Adipocyte (in vitro differentiated cells): ENCODE data around the gene RPL22.

Experiments used
- DNase-seq: peaks from one replicate; pipeline ENCODE4 v3.0.0-alpha.2; 2015; ENCODE audit warnings: low read depth
- H3K27me3 ChIP-seq: replicated peaks from 2 replicates; pipeline ENCODE4 v1.7.0; 2013; ENCODE audit warnings: mild to moderate bottlenecking, low read length, moderate library complexity; ENCODE audit not compliant: control insufficient read depth, insufficient read depth
- H3K36me3 ChIP-seq: 2 replicates; pipeline ENCODE4 v1.7.0; 2013; ENCODE audit warnings: low read length, mild to moderate bottlenecking, moderate library complexity; ENCODE audit not compliant: control insufficient read depth, insufficient read depth, severe bottlenecking
- H3K4me1 ChIP-seq: 2 replicates; pipeline ENCODE4 v1.7.0; 2013; ENCODE audit warnings: mild to moderate bottlenecking, low read length, moderate library complexity; ENCODE audit not compliant: control insufficient read depth, insufficient read depth
- H3K4me3 ChIP-seq: 2 replicates; pipeline ENCODE4 v1.7.0; 2013; ENCODE audit warnings: mild to moderate bottlenecking, low read length, moderate library complexity
- H3K9ac ChIP-seq: 2 replicates; pipeline ENCODE4 v1.7.0; 2013; ENCODE audit warnings: mild to moderate bottlenecking, low read length, moderate library complexity
- H3K9me3 ChIP-seq: 2 replicates; pipeline ENCODE4 v1.7.0; 2013; ENCODE audit warnings: mild to moderate bottlenecking, low read length, moderate library complexity; ENCODE audit not compliant: control insufficient read depth

The RPL22 gene

DNA sequence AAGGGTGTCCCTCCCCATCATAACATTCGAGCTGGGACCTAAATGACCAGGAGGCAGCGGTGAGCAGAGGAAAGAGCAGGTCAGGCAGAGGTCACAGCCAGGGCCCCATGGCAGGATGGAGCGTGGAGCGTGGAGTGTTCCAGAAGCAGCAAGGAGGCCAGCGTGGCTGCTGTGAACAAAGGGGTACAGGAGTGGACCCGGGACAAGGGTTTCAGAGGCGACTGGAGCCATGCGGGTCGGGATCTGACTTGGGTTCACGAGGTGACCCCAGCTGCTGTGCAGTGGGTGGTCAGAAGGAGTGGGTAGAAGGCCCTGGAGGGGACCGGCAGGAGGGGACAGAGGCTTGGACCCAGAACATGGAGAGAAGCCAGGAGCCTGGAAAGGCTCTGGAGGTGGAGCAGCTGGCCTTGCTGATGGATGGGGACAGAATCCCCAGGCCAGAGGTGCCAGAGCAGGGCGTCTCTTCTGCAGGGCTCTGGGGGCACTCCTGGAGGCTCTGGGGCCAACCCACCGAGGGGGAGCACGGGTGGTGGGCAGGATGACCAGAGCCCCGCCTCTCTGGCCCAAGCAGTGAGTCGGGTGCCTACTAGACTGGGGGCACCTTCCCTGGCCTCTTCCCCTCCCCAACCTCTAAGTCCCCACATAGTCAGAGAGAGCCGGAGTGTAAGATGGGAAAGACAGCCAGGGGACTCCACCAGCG, 21.6 kb downstream of the RPL22 start:
- Histone ChIP-seq H3K4me1 (peaks cover 19% of the 10 kb centered on the region), H3K27me3 (peaks cover 53% of the 10 kb centered on the region), H3K9me3 (no peaks in the 10 kb centered on the region), H3K36me3 (no peaks in the 10 kb centered on the region), H3K9ac (no peak overlapping the region), H3K4me3 (no peak overlapping the region)
- DNase-seq, result no peak

DNA sequence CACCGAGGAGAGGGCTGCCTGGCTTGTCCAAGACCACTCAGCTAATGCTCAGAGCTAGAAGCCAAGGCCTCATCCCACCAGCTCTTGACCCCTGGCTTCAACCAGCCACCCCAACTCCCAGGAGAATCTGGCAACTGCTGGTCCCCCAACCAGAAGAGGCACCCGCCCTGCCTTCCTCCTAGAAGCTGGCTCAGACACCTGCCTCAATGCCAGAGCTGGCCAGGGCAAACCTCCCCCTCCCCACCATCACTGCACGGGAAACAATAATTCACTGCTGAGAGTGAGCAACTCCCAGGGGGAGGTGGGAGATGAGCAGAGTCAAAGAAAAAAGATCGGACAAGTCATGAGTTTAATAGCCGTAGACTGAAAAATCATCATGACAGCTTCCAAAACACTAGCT, 22.6 kb downstream of the RPL22 start:
- Histone ChIP-seq H3K36me3 (no peaks in the 10 kb centered on the region), H3K4me3 (no peak overlapping the region), H3K4me1 (peaks cover 18% of the 10 kb centered on the region), H3K27me3 (peaks cover 59% of the 10 kb centered on the region), H3K9me3 (no peaks in the 10 kb centered on the region), H3K9ac (no peak overlapping the region)
- no peak for DNase-seq

- no peak overlapping the region for H3K4me3 ChIP-seq
- H3K9ac ChIP-seq, result no peak overlapping the region
- peaks cover 68% of the 10 kb centered on the region for H3K27me3 ChIP-seq
- peaks cover 6% of the 10 kb centered on the region for H3K4me1 ChIP-seq
- no peak for DNase-seq
- H3K9me3 ChIP-seq, result no peaks in the 10 kb centered on the region
- no peaks in the 10 kb centered on the region for H3K36me3 ChIP-seq
These were observed 24.0 kb downstream of the RPL22 start for GRCh38 chr1:6175411-6175828.

GRCh38 chr1:6174621-6175410, 24.6 kb downstream of the RPL22 start:
- no peaks in the 10 kb centered on the region for H3K36me3 ChIP-seq
- peaks cover 71% of the 10 kb centered on the region for H3K27me3 ChIP-seq
- peaks cover 6% of the 10 kb centered on the region for H3K4me1 ChIP-seq
- no peak overlapping the region for H3K4me3 ChIP-seq
- DNase-seq, result no peak
- H3K9me3 ChIP-seq, result no peaks in the 10 kb centered on the region
- H3K9ac ChIP-seq, result no peak overlapping the region

DNA sequence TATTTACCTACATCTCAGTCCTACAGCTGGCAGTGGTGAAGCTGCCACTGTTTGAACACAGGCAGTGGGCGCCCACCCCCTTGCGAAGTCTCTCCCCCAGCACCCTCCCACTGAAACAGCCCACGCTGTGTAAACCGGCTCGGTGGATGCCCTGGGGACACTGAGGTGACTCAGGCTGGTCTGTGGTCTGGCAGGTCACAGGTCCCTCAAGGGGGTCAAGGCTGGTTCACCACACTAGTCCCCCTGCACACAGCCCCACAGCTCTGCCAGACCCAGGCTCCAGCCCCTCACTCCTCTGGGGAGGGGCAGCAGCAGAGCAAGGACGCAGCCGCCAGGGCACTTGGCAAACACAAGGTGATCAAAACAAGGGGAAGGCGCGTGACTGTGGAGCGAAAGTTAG, 26.8 kb downstream of the RPL22 start:
- Histone ChIP-seq H3K27me3 (peaks cover 69% of the 10 kb centered on the region), H3K4me3 (no peak overlapping the region), H3K9ac (no peak overlapping the region), H3K9me3 (no peaks in the 10 kb centered on the region), H3K4me1 (no peaks in the 10 kb centered on the region), H3K36me3 (no peaks in the 10 kb centered on the region)
- no peak for DNase-seq

DNA sequence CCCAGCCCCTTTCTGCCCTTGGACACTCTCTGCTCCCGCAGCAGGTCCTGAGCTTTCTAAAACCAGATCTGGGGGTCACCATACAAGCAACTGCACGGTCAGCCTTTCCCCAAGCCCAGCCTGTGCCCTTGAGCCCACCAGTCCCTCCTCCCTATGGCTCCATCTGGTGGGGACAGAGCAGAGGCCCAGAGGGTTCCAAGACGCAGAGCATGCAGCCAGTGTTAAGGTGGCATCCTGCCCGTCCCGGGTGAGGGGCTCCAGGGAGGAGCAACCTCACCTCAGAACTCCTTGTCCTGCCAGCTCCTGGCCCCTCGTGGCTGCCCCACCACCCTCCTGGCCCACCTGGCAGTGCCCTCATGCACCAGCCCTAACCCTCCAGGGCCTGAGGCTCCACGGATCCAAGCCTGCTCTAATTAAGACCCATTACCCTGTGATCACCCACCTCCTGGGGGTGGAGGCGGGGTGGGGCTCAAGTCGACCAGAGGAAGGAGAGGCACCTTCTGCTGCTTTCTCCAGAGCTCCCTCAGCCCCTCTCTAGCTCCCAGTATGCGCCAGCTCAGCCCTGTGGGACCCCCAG, 27.8 kb downstream of the RPL22 start:
- Histone ChIP-seq H3K4me1 (no peaks in the 10 kb centered on the region), H3K27me3 (peaks cover 69% of the 10 kb centered on the region), H3K9ac (no peak overlapping the region), H3K9me3 (no peaks in the 10 kb centered on the region), H3K4me3 (no peak overlapping the region), H3K36me3 (no peaks in the 10 kb centered on the region)
- no peak for DNase-seq

DNA sequence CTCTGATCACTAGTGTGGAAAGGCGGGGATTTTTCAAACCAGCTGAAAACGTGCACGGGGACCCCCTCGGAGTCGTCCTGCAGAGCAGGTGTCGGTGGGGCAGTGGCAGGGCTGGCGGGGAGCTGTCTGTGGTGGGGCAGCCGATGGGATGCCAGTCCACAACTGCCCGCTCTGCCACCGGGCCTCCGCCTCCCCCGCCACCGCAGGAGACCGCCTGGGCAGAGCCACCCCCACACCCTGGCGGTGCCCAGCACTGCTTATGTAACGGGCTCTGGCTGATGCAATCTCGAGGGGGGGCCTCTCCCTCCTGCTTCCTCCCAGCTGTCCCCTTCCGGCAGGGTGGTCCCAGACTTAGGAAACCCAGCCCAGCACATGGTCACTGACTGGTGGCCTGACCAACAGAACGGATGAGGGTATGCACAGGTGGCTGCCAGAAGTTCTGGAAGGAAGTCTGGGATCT, 28.6 kb downstream of the RPL22 start:
- Histone ChIP-seq H3K9ac (no peak overlapping the region), H3K4me3 (no peak overlapping the region), H3K36me3 (no peaks in the 10 kb centered on the region), H3K9me3 (no peaks in the 10 kb centered on the region), H3K27me3 (peaks cover 61% of the 10 kb centered on the region), H3K4me1 (no peaks in the 10 kb centered on the region)
- no peak for DNase-seq

GRCh38 chr1:6170116-6170741, 29.2 kb downstream of the RPL22 start:
- Histone ChIP-seq H3K4me3 (no peak overlapping the region), H3K36me3 (no peaks in the 10 kb centered on the region), H3K4me1 (no peaks in the 10 kb centered on the region), H3K9ac (no peak overlapping the region), H3K9me3 (no peaks in the 10 kb centered on the region), H3K27me3 (peaks cover 61% of the 10 kb centered on the region)
- DNase-seq, result no peak

- Histone ChIP-seq H3K9ac (no peak overlapping the region), H3K27me3 (peaks cover 57% of the 10 kb centered on the region), H3K36me3 (no peaks in the 10 kb centered on the region), H3K4me1 (no peaks in the 10 kb centered on the region), H3K9me3 (no peaks in the 10 kb centered on the region), H3K4me3 (no peak overlapping the region)
- no peak for DNase-seq
These were observed 30.3 kb downstream of the RPL22 start for GRCh38 chr1:6168947-6169586.

DNA sequence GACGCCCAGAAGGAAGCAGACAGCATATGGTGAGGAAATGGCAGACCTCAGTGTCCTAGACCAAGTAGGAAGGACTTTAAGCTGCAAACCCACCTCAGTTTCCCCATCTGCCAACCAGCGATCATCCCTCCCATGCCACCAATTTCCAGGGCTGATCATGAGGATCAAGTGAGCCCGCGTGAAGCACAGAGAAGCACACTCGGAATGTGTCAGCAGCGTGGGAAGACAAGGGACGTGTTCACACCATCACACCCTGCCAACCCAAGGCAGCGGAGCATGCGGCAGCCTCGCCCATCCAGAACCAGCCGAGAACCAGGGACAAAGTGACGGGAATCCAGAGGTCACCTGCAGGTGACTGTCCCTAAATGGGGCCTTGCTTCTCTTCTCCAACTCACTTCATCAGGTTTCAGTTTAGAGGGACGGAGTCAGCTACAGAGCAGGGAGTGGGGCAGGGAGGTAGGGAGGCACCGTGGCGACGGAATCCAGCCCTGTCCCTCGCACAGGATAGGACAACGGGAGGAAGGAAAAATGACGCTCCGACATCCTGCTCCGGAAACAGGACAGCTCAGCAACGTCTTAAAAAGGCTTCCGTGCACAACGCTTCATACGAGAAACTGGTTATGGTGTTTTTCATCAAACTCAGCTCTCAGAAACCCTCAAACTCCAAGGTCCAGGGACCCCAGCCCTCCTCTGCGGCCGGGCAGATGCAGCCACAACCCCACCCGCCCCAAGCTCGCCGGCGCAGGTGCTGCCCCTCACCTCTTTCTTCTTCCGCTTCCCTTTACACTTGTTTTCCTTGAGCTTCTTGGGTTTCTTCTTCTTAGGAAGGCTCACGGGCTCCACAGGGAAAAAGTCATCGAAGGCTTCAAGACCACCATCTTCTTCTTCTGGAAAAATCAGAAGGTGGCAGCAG, 31.7 kb downstream of the RPL22 start:
- H3K9me3 ChIP-seq, result no peaks in the 10 kb centered on the region
- H3K4me3 ChIP-seq, result no peak overlapping the region
- H3K4me1 ChIP-seq, result no peaks in the 10 kb centered on the region
- H3K36me3 ChIP-seq, result no peaks in the 10 kb centered on the region
- DNase-seq, result no peak
- peaks cover 61% of the 10 kb centered on the region for H3K27me3 ChIP-seq
- H3K9ac ChIP-seq, result no peak overlapping the region
